Choroid plexus epithelial cell (primary cell): ENCODE data around the gene SAE1.
A peak's percentile ranks its signal among the peaks of the same experiment; 100 is the strongest.

Experiments
- DNase-seq: peaks from one replicate; pipeline ENCODE4 v3.0.0-alpha.2; 2010; ENCODE audit warnings: low read depth
- H3K4me3 ChIP-seq: 2 replicates; pipeline ENCODE4 v1.5.1; 2011; ENCODE audit warnings: low read depth, mild to moderate bottlenecking, control low read depth, low read length, moderate library complexity
- CTCF ChIP-seq: conservative IDR thresholded peaks from 2 replicates; pipeline ENCODE4 v1.5.1; 2011; ENCODE audit warnings: low read depth, mild to moderate bottlenecking, control low read depth, inconsistent platforms, low read length, moderate library complexity

SAE1 gene

GRCh38 chr19:47093841-47094240 is 36.8 kb upstream of the SAE1 start:
- no peak overlapping the region for H3K4me3 ChIP-seq
- TF ChIP-seq CTCF = no peak
- peak; percentile 13 for DNase-seq

- TF ChIP-seq CTCF = no peak
- no peak overlapping the region for H3K4me3 ChIP-seq
- peak; percentile 47 for DNase-seq
These were observed 35.8 kb upstream of the SAE1 start for GRCh38 chr19:47094557-47095475.

GRCh38 chr19:47095476-47096099 is 35.0 kb upstream of the SAE1 start:
- no peak for TF ChIP-seq CTCF
- DNase-seq = peak; percentile 37
- H3K4me3 ChIP-seq = no peak overlapping the region

GRCh38 chr19:47096100-47096704 is 34.4 kb upstream of the SAE1 start:
- no peak for TF ChIP-seq CTCF
- H3K4me3 ChIP-seq = no peak overlapping the region
- DNase-seq = no peak

- no peak for TF ChIP-seq CTCF
- no peak overlapping the region for H3K4me3 ChIP-seq
- no peak for DNase-seq
These were observed 33.9 kb upstream of the SAE1 start for GRCh38 chr19:47096721-47097120.

GRCh38 chr19:47097396-47098201 is 33.0 kb upstream of the SAE1 start:
- no peak for TF ChIP-seq CTCF
- no peak for DNase-seq
- no peak overlapping the region for H3K4me3 ChIP-seq
